ENCODE measurements around the gene ZFPL1.

- TF ChIP-seq CTCF (IDR thresholded peaks at IDR 0.05) (no peak), POLR2A (IDR thresholded peaks at IDR 0.05) (no peak)
Observed at GRCh38 chr11:65115361-65116082, 31.5 kb downstream of the ZFPL1 start.
